GM19238 (cell line): ENCODE measurements around the gene ISG20.

Experiments used
- DNase-seq: peaks from one replicate; pipeline ENCODE4 v3.0.0; 2011; ENCODE audit warnings: low spot score; ENCODE audit not compliant: insufficient read length

ISG20 gene

DNA sequence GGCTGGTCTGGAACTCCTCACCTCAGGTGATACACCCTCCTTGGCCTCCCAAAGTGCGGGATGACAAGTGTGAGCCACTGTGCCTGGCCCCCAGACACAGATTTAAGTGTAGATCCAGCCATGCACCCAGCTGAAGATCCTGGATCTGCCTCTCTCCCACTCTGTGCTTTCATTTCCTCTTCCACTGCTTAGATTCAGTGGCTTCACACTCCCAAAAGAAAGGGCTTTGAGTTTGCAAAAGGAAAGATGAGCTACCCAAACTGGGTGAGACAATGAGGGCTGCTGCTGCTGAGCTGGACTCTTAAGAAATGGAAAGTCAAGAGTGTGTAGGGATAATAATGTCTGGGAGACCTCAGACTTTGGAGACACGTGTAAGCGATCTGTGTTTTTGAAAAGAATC is 45.5 kb downstream of the ISG20 start:
- DNase-seq: no peak

DNA sequence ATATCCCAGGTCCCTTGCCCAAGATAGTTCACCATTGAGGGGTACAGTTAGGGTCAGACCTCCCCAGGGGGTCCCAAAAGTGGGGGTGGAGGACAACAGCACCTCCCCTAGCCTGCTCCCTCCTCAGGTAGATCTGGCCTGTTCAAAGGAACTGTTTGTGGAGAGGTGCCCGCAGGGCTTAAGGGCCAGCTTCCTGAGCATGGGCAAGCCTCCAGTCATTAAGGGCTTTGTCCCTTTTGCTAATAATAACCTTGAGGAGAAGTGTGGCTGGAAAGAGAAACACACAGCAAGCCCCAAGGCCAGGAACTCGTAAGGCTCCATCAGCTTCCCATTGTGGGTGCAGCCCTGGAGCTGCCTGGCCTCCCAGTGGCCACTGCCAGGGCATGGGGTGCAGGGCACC is 47.4 kb downstream of the ISG20 start:
- DNase-seq: no peak

DNA sequence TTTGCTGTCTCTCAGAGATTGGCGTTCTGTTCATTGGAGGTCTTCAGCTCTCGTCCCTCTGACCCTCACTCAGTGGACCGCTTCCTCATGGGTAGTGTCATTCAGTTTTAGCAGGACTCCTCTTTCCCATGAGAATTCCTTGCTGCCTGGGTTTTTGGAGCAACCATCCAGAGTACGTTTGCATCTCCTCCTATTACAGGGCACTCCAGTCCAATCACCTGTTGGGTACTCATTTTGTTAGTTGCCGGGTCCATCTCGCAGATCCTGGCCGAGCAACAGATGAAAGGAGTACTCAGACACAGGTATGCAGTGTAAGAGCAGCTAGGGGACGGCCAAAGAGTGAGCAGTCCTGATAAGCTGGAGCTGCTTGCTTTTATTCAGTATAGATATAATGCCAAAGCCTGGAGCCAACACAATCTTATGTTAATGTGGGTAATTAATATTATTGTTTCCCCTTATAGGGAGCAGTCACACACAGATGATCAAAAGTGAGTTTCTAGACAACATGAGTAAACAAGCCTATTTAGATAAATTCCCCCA is 49.6 kb downstream of the ISG20 start:
- no peak for DNase-seq

DNA sequence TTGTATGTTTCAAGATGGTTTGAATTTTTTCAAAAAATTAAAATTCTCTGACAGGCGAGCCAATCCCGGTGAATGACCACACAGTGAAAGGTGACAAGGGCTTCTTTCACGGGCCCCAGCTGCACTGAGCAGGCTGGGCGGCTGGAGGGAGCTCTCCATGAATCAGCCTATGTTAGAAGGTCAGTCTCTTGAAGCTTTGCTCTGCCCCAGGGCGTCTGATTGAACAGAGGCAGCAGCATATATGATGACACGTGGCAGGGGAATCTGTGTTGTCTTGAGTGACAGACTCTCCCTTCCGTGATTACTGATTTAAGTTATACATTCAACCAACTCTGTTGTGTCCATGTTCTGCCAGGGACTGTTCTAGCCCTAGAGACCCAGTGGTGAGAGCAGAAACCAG is 51.5 kb downstream of the ISG20 start:
- no peak for DNase-seq

DNA sequence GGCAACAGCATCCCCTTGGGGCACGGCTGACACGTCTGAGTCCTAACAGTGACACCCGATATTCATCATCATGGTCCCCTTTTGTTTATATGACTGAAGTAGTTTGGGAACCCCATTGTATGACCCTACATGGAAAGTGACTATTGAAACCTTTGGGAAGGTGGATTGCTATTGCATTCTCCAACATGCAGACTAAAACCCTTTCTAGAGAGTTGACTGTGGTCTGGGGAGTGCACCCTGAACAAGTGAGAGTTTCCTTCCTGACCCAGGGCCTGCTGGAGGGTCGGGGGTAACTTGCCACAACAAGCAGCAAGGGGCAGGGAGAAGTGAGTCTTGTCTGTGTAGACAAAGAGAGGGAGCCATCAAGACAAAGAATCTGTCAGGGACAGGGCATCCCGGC is 54.4 kb downstream of the ISG20 start:
- no peak for DNase-seq

DNA sequence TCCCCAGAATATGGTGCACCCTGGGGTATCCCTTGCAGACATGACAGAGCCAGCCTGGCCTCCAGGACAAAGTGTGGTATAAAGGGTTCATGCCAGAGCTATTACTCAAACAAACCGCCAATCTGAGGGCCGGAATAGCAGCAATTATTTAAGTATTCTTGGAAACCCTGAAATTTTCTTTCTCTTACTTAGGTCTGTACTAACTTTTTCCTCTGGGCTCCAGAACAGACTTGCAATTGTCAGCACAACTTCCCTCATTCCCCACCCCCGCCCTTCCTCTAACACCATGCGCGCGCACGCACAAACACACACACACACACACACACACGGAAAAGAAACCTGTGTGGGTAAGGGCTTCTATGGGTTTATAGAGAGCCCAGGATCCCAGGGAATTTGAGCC is 56.3 kb downstream of the ISG20 start:
- no peak for DNase-seq

DNA sequence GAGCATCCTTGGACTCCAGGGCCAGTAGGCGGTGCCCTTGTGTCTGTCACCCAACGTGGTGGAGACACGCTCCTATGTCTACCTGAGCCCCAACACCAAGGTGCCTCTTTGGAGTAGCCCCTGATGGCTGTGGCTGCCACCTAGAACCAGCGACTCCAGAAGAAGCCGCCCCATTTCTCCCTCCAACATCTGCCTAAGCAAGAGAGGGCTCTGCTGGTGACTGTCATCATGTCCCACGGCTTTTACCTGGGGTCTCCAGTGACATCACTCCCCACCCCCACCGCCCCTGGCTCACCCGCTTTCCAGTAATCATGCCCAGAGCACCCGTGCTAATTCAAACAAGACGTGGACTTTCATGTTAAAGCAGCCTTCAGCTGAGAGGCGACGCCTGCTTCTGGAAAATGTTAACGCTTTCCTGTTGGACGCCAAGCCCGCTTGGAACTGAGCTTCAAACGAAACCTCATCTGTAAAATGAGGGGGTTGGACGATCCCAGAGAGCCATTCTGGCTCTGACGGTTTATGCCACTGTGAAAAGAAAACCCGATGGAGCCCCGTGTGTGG is 57.0 kb downstream of the ISG20 start:
- no peak for DNase-seq

GRCh38 chr15:88696254-88696653 is 57.4 kb downstream of the ISG20 start:
- no peak for DNase-seq

GRCh38 chr15:88697276-88697675 is 58.5 kb downstream of the ISG20 start:
- DNase-seq: no peak

DNA sequence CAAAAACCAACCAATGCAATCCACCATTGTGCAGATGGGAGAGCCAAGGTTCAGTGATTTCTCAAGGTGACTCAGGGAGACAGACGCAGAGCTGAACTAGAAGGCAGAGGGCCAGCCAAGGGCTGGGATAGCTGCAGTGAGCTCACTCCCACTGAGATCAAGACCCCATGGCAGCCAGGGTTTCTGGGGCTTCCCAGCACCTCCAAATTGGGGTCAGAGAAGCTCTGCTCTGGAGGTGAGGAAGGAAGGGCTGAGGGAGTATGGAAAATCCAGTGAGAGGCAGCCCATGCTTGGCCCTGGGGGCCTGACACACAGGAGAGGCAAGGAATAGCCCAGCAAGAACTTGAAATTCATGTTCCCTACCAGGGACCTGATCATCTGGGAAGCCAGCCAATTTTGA is 61.0 kb downstream of the ISG20 start:
- DNase-seq: no peak

DNA sequence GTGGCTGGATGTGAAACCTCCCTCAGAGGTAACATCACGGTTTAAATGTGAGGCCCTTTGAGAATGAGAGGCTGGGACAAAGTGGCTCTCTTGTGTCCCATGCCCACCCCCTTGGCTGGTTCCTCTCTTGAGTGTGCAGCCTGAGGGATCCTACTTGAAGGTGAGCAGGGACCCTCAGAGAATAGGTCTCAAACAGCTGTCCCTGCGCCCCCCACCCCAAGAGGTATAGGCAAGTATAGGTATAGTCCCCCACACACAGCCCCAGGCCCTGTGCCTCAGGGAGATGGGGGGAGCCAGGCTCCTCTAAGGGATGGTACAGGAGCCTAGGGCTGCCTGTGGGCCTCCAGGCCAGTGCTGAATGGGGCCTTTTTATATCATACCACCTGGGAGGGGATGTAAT is 61.9 kb downstream of the ISG20 start:
- no peak for DNase-seq

DNA sequence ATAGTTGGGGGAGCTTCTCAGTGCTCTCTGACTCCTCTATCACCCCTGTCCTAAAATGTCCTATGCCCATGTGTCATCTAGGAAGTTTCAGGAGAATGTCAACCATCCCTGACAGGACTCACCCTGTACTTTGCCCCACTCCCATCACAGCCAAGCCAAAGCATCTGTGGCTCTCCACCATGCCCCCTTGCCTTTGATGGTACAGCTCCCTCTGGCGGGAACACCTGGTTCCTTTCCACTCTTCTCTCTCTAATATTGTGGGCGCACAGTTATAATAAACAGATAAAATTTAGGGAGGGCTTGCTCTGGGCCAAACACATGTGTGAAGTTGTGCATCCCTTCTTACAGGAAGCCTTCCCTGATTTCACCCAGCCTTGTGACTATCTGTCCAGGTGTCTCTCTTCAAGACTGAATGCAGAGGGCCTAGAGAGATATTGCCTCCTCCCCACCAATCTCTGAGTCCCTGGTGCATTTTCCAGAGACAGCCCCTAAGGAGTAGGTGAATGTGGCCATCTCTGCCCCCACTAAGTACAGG is 62.8 kb downstream of the ISG20 start:
- peak; percentile 19 for DNase-seq

- DNase-seq: no peak
Observed at GRCh38 chr15:88702983-88703382, 64.2 kb downstream of the ISG20 start.

- no peak for DNase-seq
Observed at GRCh38 chr15:88703533-88703932, 64.7 kb downstream of the ISG20 start.

- DNase-seq: no peak
Observed at GRCh38 chr15:88704791-88705768, 66.3 kb downstream of the ISG20 start.

DNA sequence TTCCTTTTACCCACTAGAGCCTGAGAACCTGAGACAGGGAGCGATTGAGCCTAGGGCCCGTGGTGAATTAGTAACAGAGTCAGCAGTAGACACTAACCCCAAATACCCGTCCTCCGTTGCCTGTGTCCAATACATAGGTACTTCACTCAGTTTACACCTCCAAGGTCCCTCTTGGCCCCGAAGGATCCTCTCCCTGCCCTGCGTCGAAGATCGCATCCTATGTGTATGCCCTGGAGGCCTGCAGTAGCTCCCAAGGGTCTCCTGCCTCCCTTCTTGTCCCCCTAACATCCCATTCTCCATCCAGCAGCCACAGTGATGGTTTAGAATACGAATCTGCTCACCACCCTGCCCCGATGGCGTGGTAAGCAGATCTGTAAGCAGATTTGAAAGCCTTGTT is 67.0 kb downstream of the ISG20 start:
- no peak for DNase-seq
